Left kidney (tissue), 1 donor: ENCODE results near the gene COX4I1. TPM values are rescaled to one million over a fixed set of nuclear protein-coding genes. Genes with fewer than 3 reads are reported as not detected.

Experiments used
- polyA plus RNA-seq: library from polyadenylated mRNA; unstranded; fragments of 120-200 nt; gene quantifications from one replicate; pipeline ENCODE4 v1.2.1, GENCODE V29; 2013; ENCODE audit not compliant: insufficient read length

COX4I1 gene
- polyA plus RNA-seq, 1 donor: 303 TPM

Other genes starting within 250 kb of the COX4I1 start
- 76.5 TPM for gene GSE1, start 186.4 kb upstream of the COX4I1 start, polyA plus RNA-seq
- gene GINS2, start 110.7 kb upstream of the COX4I1 start, polyA plus RNA-seq: 21.2 TPM
- gene C16orf74, start 48.6 kb upstream of the COX4I1 start, polyA plus RNA-seq: 1.9 TPM
- gene EMC8, start 151 bp upstream of the COX4I1 start, polyA plus RNA-seq: 27.9 TPM
- gene IRF8, start 99.5 kb downstream of the COX4I1 start, polyA plus RNA-seq: 5.4 TPM